Epithelial cell of esophagus (primary cell): ENCODE measurements around the gene CCDC40.

Experiments used
- DNase-seq: peaks from one replicate; pipeline ENCODE4 v3.0.0; 2010; ENCODE audit warnings: low read depth
- H3K4me3 ChIP-seq: 2 replicates; pipeline ENCODE4 v1.5.1; 2011; ENCODE audit warnings: mild to moderate bottlenecking, low read length, control low read depth
- CTCF ChIP-seq: IDR thresholded peaks from 2 replicates; pipeline ENCODE4 v1.5.1; 2011; ENCODE audit warnings: low read depth, mild to moderate bottlenecking, low read length, control low read depth, inconsistent platforms; ENCODE audit not compliant: insufficient read depth; ENCODE audit errors: missing control alignments

The CCDC40 gene

DNA sequence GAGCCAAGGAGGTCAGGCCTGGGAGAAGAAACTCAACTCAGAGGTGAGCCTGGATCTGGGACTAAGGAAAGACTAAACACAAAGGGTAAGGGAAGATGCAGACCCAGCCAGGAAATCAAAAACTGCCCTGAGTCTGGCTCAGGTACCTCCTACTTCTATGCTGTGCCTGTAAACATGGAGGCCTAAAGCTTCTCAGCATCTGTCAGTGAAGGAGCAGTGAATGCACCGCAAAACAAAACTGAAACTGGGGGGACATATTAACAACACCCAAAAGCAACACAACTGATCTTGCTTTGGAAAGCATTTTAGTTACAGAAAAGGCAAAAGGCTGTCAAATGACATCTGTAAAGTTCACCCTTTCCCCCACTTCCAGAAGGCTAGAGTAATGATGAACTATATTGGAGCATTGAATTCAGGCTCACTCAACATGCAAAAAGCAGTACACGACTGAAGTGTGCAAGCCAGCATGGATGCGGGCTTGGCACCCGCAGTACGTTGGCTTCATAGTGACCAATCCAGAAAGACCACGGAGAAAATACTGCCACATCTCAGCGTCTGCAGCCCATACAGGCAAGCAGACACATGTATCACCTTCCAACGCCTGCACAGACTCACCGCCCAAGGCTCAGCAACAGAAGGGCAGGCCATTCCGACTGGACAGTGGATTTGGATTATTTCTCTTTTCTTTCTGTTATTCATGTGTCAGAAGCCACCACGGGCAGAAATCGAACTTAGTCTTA lies 4.6 kb upstream of the CCDC40 start:
- no peak overlapping the region for H3K4me3 ChIP-seq
- no peak for DNase-seq
- TF ChIP-seq CTCF = no peak

DNA sequence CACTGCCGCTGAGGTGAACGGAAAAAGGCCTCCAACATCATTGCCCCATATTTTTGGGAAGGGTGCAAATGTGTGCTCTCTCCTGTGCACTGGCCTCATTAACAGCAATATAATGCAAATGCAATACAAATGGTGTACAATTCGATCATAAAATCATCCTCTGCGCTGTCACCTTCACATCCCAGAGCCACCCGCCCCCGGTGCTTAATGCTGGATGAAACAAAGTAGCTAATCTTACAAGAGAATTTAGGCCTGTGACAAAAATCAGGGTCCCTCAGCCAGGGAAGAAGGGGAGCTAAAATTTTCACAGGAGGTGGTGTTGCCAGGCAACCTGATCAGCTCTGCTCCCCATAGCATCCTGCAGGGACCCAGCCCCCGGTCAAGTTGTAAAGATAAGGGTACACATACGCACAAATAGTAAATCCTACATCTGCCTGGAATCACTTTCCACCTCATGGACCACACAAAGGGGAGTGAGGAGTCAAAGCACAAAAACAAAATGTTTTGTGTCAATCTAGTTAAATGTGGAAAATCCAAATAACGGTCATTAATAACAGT lies 3.7 kb upstream of the CCDC40 start:
- no peak for DNase-seq
- TF ChIP-seq CTCF = no peak
- H3K4me3 ChIP-seq = no peak overlapping the region

DNA sequence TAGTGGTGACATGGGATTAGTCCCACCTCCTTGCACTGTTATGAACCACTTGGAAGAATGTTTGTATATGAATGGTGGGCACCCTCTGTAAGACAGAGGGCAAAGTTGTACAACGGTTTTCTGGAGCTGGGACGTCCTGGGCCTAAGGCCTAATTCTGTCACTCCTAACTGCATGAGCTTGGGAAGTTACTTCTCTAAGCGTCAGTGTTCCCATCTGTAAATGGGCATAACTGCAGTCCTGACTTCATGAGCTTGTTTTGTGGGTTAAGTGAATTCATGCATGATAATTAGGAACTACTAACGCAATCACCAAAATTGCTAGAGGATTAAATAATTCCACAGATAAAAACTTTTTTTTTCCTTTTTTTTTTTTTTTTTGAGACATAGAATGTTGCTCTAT lies 2.6 kb upstream of the CCDC40 start:
- H3K4me3 ChIP-seq = no peak overlapping the region
- no peak for TF ChIP-seq CTCF
- DNase-seq = no peak

DNA sequence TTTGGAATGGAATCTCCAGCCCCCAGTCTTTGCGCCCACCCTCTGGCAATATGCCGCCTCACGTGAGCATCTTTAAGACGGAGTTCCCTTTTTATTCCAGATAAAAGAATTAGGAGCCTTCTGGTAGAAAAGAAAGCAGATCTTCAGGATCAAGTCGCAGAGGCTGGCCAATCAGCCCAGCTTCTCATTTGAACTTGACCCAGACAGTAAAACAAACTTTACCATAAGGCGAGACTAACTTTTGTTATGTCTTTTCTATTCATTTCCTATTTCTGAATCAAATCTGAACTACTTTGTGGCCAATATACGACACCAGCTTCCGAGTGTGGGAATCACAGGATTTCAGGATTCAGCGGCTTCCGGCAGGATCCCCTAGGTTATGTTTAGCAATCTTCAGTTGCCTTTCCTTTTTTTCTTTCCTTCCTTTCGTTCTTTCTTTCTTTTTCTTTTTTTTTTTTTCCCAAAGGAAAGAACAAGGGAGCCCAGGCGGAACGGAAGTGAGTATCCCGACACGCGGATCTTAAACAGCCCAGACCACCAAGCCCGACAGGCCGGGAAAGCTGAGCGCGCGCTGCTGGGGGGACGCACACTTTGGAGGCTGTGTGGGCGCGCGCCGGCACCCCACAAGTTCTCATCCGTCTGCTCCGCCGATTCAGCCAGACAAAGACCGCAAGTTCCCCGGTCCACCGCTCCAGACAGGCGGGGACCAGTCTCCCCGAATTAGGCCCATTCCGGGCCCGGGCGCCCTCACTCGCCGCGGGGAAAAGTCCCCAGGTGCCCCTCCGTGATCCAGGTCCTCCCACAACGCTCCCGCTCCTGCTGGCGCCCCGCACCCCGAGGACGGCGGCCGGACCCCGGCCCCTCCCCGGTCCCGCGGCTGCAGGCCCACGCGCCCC lies 1.4 kb upstream of the CCDC40 start:
- DNase-seq = peak; percentile 22
- no peak for TF ChIP-seq CTCF
- H3K4me3 ChIP-seq = peak overlapping the region; percentile 66

DNA sequence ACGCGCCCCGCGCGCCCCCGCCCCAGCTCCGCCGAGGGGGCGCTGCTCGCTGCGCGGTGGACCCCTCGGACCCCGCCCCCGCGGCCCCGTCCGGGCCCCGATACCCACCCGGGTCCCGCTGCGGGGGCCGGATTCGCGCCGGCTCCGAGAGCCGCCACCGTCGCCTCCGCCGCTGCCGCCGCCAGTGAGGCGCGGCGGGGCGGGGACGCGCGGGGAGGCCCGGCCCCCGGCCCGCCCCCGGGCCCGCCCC lies 830 bp upstream of the CCDC40 start, which contains the start of gene TBC1D16:
TBC1D16 (minus strand) TSS at position 186 of the 250 bp plus-strand sequence. CDS start 22,325 bp downstream, outside the sequence.
- no peak for TF ChIP-seq CTCF
- peak within 1 kb of the TSS; percentile 66 for H3K4me3 ChIP-seq
- DNase-seq = no peak

GRCh38 chr17:80036715-80037477 lies 454 bp downstream of the CCDC40 start:
- peak overlapping the region; percentile 62 for H3K4me3 ChIP-seq
- DNase-seq = no peak
- no peak for TF ChIP-seq CTCF
